Measurements from ENCODE around the gene TNFRSF1A. TPM values are rescaled to one million over a fixed set of nuclear protein-coding genes. Genes with fewer than 3 reads are reported as not detected.

Gene TNFRSF1A
- total RNA-seq, 1 experiment from 2014 or later = 91.5 TPM

GRCh38 chr12:6342140-6342889, 439 bp upstream of the TNFRSF1A start:
- Histone ChIP-seq H3K4me1 (ENCODE audit: insufficient read depth, low read length, poor library complexity, severe bottlenecking) (peaks cover 34% of the 10 kb centered on the region), H3K9me3 (ENCODE audit: low read depth, low read length, poor library complexity, severe bottlenecking) (no peaks in the 10 kb centered on the region), H3K27ac (ENCODE audit: low read depth, low read length, poor library complexity, severe bottlenecking) (peak overlapping the region; percentile 94), H3K36me3 (ENCODE audit: insufficient read depth, low read length, poor library complexity, severe bottlenecking) (no peaks in the 10 kb centered on the region), H3K27me3 (replicated peaks; ENCODE audit: insufficient read depth, low read depth, low read length, poor library complexity) (no peaks in the 10 kb centered on the region), H3K4me3 (ENCODE audit: low read depth, low read length, poor library complexity, severe bottlenecking) (peak overlapping the region; percentile 88)
- intact Hi-C loops (cut with micrococcal nuclease; ENCODE audit: unreplicated experiment) = no loop called here
- ChIA-PET CTCF (no interaction called here), POLR2A (ENCODE audit: low non-redundant PET) (interaction anchor here (0.6 kb wide), 2 partner anchors 26 to 211 kb away, joined by 3 to 4 read pairs; no protein-coding TSS in a partner anchor)
- BruUV-seq (replicated peaks) = no TSS peak
- DNase-seq (ENCODE audit: low spot score) = no peak
- TF ChIP-seq CTCF (conservative IDR thresholded peaks at IDR 0.05; ENCODE audit: low read depth, low read length) = no peak
- no peak for TF ChIP-seq EZH2 (IDR thresholded peaks at IDR 0.05; ENCODE audit: borderline replicate concordance, low read depth, low read length, poor library complexity, severe bottlenecking)

GRCh38 chr12:6340745-6341416, 995 bp downstream of the TNFRSF1A start:
- no peaks in the 10 kb centered on the region for H3K36me3 ChIP-seq (ENCODE audit: insufficient read depth, low read length, poor library complexity, severe bottlenecking)
- ChIA-PET POLR2A (ENCODE audit: low non-redundant PET) (no interaction called here), CTCF (interaction anchor here (0.6 to 1.0 kb wide), 2 partner anchors 20 to 229 kb away, joined by 3 to 4 read pairs; no protein-coding TSS in a partner anchor)
- TSS peak; percentile 51 for BruUV-seq (replicated peaks)
- H3K4me1 ChIP-seq (ENCODE audit: insufficient read depth, low read length, poor library complexity, severe bottlenecking) = peaks cover 48% of the 10 kb centered on the region
- H3K27ac ChIP-seq (ENCODE audit: low read depth, low read length, poor library complexity, severe bottlenecking) = peak overlapping the region; percentile 94
- H3K9me3 ChIP-seq (ENCODE audit: low read depth, low read length, poor library complexity, severe bottlenecking) = no peaks in the 10 kb centered on the region
- peak overlapping the region; percentile 88 for H3K4me3 ChIP-seq (ENCODE audit: low read depth, low read length, poor library complexity, severe bottlenecking)
- DNase-seq (ENCODE audit: low spot score) = no peak
- no peaks in the 10 kb centered on the region for H3K27me3 ChIP-seq (replicated peaks; ENCODE audit: insufficient read depth, low read depth, low read length, poor library complexity)
- intact Hi-C loops (cut with micrococcal nuclease; ENCODE audit: unreplicated experiment) = no loop called here
- TF ChIP-seq CTCF (conservative IDR thresholded peaks at IDR 0.05; ENCODE audit: low read depth, low read length) = no peak
- no peak for TF ChIP-seq EZH2 (IDR thresholded peaks at IDR 0.05; ENCODE audit: borderline replicate concordance, low read depth, low read length, poor library complexity, severe bottlenecking)

- peak overlapping the region; percentile 94 for H3K27ac ChIP-seq (ENCODE audit: low read depth, low read length, poor library complexity, severe bottlenecking)
- TF ChIP-seq EZH2 (IDR thresholded peaks at IDR 0.05; ENCODE audit: borderline replicate concordance, low read depth, low read length, poor library complexity, severe bottlenecking) = no peak
Measured at GRCh38 chr12:6340032-6340638, 1.7 kb downstream of the TNFRSF1A start.

More at GRCh38 chr12:6340032-6340638, 1.7 kb downstream of the TNFRSF1A start:
- H3K9me3 ChIP-seq (ENCODE audit: low read depth, low read length, poor library complexity, severe bottlenecking) = no peaks in the 10 kb centered on the region
- no peak for DNase-seq (ENCODE audit: low spot score)
- peaks cover 55% of the 10 kb centered on the region for H3K4me1 ChIP-seq (ENCODE audit: insufficient read depth, low read length, poor library complexity, severe bottlenecking)
- POLR2A ChIA-PET (ENCODE audit: low non-redundant PET) = no interaction called here
- H3K27me3 ChIP-seq (replicated peaks; ENCODE audit: insufficient read depth, low read depth, low read length, poor library complexity) = no peaks in the 10 kb centered on the region
- H3K4me3 ChIP-seq (ENCODE audit: low read depth, low read length, poor library complexity, severe bottlenecking) = peak overlapping the region; percentile 88
- H3K36me3 ChIP-seq (ENCODE audit: insufficient read depth, low read length, poor library complexity, severe bottlenecking) = peaks cover under 1% of the 10 kb centered on the region
- no TSS peak for BruUV-seq (replicated peaks)
- CTCF ChIA-PET = interaction anchor here (0.6 to 1.0 kb wide), 2 partner anchors 19 to 230 kb away, joined by 3 to 4 read pairs; no protein-coding TSS in a partner anchor
- intact Hi-C loops (cut with micrococcal nuclease; ENCODE audit: unreplicated experiment) = no loop called here
